Activated naive CD4-positive, alpha-beta T cell treated with anti-CD3 and anti-CD28 coated beads for 36 hours (primary cell): ENCODE results near the gene PCDH9. TPM values are rescaled to one million over a fixed set of nuclear protein-coding genes. Genes with fewer than 3 reads are reported as not detected.

Experiments
- CTCF ChIA-PET: fragments of 350-600 bp; sonication (Branson Sonifier 250); formaldehyde crosslinking; loops from one replicate; lab custom pipeline; 2021; ENCODE audit warnings: antibody characterized with exemption; lab: Charles Lee
- DNase-seq: peaks from one replicate; pipeline ENCODE4 v3.0.0-alpha.2; 2020
- H3K27ac Mint-ChIP-seq: one replicate; pipeline ENCODE4 v1.8.0; 2021; ENCODE audit warnings: mild to moderate bottlenecking, mixed read lengths
- H3K27me3 Mint-ChIP-seq: one replicate; pipeline ENCODE4 v1.8.0; 2021; ENCODE audit warnings: low read depth, mixed read lengths
- H3K36me3 Mint-ChIP-seq: one replicate; pipeline ENCODE4 v1.8.0; 2021; ENCODE audit warnings: low read depth, mixed read lengths
- H3K4me1 Mint-ChIP-seq: one replicate; pipeline ENCODE4 v1.8.0; 2021; ENCODE audit warnings: low read depth, mixed read lengths
- H3K4me3 Mint-ChIP-seq: one replicate; pipeline ENCODE4 v1.8.0; 2021; ENCODE audit warnings: mild to moderate bottlenecking, moderate library complexity, mixed read lengths
- H3K9me3 Mint-ChIP-seq: one replicate; pipeline ENCODE4 v1.8.0; 2021; ENCODE audit warnings: mixed read lengths
- intact Hi-C: fragments of 100-400 bp; cut with micrococcal nuclease; formaldehyde crosslinking; loops from one replicate; pipeline ENCODE4 v1.15.1; 2023
- total RNA-seq, 2 experiments: library from RNA; stranded (reverse); gene quantifications; one replicate each; pipeline ENCODE4 v1.2.3, GENCODE V29; 2021

The PCDH9 gene
- total RNA-seq, 2 experiments from 2014 or later, result 0.10 to 0.15 TPM

DNA sequence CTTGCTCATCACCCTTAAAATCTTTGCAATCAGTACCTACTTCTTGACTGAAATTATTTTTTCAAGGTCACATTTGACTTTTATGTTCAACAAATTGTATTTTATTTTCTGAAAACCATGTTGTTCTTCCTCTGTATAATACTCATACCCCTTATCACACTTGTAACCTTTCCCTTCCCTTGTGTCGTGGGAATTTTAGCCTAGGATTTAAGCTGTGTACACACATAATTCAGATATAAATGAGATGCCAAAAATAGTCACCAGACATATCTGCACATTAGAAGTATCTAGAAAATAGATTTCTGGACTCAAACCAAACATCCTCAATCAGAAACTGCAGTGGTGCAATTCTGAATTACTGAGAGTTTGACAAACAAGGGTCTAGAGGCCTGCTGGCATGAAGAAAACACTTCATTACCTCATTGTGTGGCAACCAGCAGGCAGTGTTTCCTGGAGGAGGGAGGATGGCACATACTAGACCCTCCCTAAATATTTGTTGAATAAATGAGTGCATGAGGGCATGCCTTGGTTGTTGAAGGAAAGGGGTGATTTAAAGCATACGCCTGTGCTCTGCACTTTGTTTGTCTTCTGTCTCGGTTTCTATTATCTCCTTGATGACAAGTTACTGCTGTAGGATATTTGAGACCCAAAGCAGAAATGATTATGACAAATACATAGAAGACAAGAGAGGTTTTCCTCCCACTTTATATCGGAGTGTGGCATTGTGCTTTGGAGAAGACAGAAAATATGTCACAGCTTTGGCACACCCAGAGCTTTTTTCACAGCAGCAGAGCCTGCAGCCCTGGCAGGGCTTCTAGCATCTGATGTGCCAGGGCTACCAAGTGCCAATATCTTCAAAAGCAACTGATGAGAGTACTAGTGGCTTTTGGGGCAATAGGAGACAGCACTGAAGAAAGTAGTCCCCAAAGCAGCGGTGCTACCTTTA lies 881.1 kb downstream of the PCDH9 start:
- Mint-ChIP-seq H3K27me3 (no peaks in the 10 kb centered on the region), H3K27ac (no peak overlapping the region)
- CTCF ChIA-PET, result no interaction called here

DNA sequence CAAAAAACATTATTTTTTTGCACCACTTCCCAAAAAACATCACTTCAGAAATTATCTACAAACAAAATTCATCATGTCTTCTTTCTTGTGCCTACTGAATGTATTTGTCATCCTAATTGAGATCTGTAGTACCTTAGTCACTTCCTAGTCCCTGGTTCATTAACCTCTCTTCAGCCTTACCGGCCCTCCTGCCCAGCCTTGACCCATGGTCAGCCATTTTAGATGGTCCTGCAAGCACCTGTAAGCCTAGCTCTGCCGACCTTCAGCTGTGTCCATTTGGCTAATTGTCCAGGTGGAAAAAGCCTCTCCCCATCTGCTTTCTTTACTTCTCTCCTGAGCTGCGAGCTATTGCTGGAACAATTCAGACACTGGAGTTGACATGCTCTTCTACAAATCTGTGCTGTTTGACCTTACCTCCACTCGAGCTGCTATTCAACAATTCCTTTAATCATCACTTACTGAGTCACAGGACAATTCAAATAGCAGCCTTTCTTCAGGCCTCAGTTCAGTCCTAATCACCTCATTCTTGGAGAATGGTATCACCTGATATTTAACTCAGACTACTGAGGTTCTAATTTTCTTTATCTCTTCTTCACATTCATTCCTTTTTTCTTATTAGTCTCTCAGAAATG lies 882.5 kb downstream of the PCDH9 start:
- no peak for DNase-seq
- no peak overlapping the region for H3K27ac Mint-ChIP-seq
- intact Hi-C loops, result no loop called here
- no peaks in the 10 kb centered on the region for H3K36me3 Mint-ChIP-seq
- H3K4me1 Mint-ChIP-seq, result no peaks in the 10 kb centered on the region
- H3K4me3 Mint-ChIP-seq, result no peak overlapping the region
- H3K27me3 Mint-ChIP-seq, result no peaks in the 10 kb centered on the region
- CTCF ChIA-PET, result no interaction called here
- H3K9me3 Mint-ChIP-seq, result no peaks in the 10 kb centered on the region

More for the DNA sequence above, 881.1 kb downstream of the PCDH9 start:
- H3K36me3 Mint-ChIP-seq, result no peaks in the 10 kb centered on the region
- DNase-seq, result no peak
- H3K4me1 Mint-ChIP-seq, result no peaks in the 10 kb centered on the region
- H3K4me3 Mint-ChIP-seq, result no peak overlapping the region
- intact Hi-C loops, result no loop called here
- no peaks in the 10 kb centered on the region for H3K9me3 Mint-ChIP-seq

DNA sequence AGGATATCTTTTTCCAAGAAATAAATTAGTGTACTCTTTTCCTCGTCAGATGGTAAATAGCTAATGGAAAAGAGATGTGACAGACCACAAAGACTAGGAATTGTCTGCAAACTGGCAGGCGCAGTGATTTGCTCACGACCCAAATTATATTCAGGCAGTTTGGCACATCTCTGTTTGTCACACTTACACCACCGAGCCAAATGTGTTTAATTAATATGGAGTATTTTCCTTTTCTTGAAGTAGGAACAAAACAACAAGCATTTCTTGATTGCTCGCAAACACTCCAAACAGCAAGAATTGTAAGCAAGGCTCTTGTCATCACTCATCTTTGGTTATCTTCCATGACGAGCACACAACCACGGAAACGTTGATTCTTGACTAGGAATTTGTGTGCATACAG lies 884.2 kb downstream of the PCDH9 start:
- Mint-ChIP-seq H3K27ac (no peak overlapping the region), H3K27me3 (no peaks in the 10 kb centered on the region), H3K9me3 (no peaks in the 10 kb centered on the region), H3K36me3 (no peaks in the 10 kb centered on the region), H3K4me1 (no peaks in the 10 kb centered on the region), H3K4me3 (no peak overlapping the region)
- intact Hi-C loops, result no loop called here
- no peak for DNase-seq
- CTCF ChIA-PET, result no interaction called here

DNA sequence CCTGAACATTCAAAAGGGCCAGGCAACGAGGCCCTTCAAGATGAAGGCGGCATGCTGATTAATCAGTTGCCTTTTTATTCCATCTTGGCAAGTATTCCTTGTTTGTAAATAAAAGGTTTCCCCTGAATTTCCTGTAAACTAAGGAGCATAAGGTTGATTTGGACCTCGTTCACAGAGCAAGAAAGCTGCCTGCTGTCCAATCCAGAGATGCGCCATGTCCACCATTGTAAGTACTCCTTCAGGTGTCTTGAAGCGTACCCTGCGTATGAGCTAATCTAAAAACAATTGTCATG lies 884.7 kb downstream of the PCDH9 start:
- intact Hi-C loops, result no loop called here
- Mint-ChIP-seq H3K4me1 (no peaks in the 10 kb centered on the region), H3K27me3 (no peaks in the 10 kb centered on the region), H3K36me3 (no peaks in the 10 kb centered on the region), H3K9me3 (no peaks in the 10 kb centered on the region), H3K4me3 (no peak overlapping the region), H3K27ac (no peak overlapping the region)
- CTCF ChIA-PET, result no interaction called here
- DNase-seq, result no peak

DNA sequence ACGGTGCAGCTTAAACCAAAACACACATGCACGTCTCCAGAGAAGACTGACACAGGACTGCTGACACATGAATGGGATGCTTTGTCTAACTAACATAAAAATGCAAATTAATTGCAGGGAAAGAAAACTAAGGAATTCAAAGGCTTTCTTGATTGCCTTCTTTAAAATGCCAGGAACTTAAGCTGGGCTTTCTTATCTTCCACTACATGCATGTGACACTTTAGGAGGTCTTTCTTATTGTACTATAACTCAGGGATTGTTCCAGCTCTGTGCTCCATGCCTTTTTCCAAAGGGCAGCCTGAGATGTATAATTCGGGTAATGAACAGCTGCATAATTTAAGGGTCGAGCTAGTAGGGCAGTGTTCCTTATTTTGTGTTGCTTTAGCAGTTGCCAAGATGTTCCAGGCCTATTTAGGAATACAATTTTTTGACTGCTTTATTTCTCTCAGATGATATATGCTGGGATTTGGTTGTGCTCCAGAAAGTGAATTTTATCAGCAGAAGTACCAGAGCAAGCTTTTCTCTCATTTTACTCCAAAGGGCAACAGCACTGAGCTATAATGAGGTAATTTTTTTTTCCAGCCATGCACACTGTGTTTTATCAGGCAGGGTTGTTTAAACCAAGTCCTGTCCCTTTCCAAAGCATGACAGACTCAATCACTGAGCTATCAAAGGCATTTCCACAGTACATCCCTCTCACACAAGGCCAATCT lies 885.2 kb downstream of the PCDH9 start:
- CTCF ChIA-PET, result interaction anchor here (1.0 kb wide), 1 partner anchor 9 kb away, joined by 5 read pairs; no protein-coding TSS in a partner anchor
- no peaks in the 10 kb centered on the region for H3K4me1 Mint-ChIP-seq
- DNase-seq, result no peak
- no peak overlapping the region for H3K4me3 Mint-ChIP-seq
- H3K27me3 Mint-ChIP-seq, result no peaks in the 10 kb centered on the region
- intact Hi-C loops, result no loop called here
- no peaks in the 10 kb centered on the region for H3K9me3 Mint-ChIP-seq
- H3K36me3 Mint-ChIP-seq, result no peaks in the 10 kb centered on the region
- no peak overlapping the region for H3K27ac Mint-ChIP-seq

DNA sequence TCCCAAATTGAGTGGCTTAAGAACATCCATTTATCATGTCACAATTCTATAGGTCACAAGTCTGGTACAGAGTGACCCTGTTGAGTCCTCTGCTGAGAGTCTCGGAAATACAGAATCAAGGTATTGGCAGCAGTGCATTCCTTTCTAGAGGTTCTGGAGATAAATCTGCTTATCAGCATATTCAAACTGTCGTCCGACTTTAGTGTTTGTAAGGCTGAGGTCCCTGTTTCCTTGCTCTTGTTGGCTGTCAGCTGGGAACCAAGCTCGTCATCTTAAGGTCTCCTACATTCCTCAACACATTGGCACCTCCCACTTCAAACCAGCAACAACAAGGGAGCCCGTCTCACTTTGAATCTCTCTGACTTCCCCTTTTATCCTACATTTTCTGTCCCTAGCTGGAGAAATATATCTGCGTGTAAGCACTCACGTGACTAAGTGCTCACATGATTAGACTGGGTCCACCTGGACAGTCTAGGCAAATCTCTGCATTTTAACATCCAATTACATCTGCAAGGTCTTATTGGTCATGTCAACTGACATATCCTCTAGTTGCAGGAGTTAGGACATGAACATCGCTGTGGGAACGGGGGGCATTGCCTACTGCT lies 886.8 kb downstream of the PCDH9 start:
- CTCF ChIA-PET, result no interaction called here
- intact Hi-C loops, result no loop called here
- H3K27me3 Mint-ChIP-seq, result no peaks in the 10 kb centered on the region

DNA sequence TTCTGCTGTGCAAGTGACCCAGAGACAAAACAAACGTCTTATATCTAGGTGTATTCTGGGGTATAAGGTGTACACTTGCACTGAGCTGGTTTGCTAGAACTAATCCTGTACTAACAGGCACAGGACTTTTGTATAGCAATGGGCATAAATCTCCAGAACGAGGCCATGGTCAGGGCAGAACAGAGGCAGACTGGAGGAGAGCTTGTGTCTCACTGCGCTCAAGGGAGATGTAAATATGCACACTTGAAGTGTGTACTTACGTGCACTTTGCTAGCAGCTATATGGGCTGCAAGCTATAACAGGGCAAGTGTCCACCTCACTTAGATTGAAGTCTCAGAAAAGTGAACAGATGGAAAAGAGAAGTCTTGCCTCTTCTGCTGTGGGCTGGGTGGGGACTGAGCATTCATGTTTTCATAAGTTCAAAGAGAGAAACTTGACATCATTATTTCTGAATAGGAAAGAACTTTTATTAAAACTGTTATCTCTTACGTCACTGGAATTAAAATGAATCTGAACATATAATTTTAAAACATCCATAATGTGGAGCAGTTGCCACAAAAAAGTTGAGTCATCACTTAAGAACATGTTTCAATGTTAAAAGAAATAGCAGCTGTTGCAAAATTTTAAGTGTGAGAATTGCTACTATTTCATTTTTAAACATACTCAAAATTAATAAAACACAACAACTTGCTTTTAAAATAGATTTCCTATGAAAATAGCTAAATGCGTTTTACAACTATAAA lies 888.3 kb downstream of the PCDH9 start:
- H3K36me3 Mint-ChIP-seq, result no peaks in the 10 kb centered on the region
- no peaks in the 10 kb centered on the region for H3K9me3 Mint-ChIP-seq
- intact Hi-C loops, result no loop called here
- H3K4me3 Mint-ChIP-seq, result no peak overlapping the region
- CTCF ChIA-PET, result no interaction called here
- no peaks in the 10 kb centered on the region for H3K27me3 Mint-ChIP-seq
- no peaks in the 10 kb centered on the region for H3K4me1 Mint-ChIP-seq
- H3K27ac Mint-ChIP-seq, result no peak overlapping the region
- DNase-seq, result no peak

More for the DNA sequence above, 886.8 kb downstream of the PCDH9 start:
- no peaks in the 10 kb centered on the region for H3K4me1 Mint-ChIP-seq
- no peaks in the 10 kb centered on the region for H3K9me3 Mint-ChIP-seq
- H3K27ac Mint-ChIP-seq, result no peak overlapping the region
- DNase-seq, result no peak
- H3K4me3 Mint-ChIP-seq, result no peak overlapping the region
- no peaks in the 10 kb centered on the region for H3K36me3 Mint-ChIP-seq

DNA sequence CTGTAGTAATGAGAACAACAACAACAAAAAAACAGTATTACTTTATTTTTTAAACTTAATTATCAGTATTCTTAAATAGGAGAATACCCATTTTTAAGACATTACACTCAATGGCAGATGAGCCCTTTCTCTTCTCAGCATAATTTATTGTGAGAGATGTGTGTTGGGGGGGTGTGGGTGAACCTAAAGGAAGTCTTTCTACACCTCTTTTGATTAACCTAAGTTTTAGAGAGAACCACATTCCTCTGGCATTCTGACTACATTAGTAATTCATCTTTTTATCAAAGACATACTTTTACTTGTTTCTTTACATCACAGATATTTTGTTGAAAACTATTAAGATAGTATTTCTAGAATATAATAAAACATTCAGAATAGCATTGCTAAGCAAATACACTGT lies 890.9 kb downstream of the PCDH9 start:
- H3K27me3 Mint-ChIP-seq, result no peaks in the 10 kb centered on the region
- H3K4me1 Mint-ChIP-seq, result no peaks in the 10 kb centered on the region
- no peak for DNase-seq
- H3K36me3 Mint-ChIP-seq, result no peaks in the 10 kb centered on the region
- CTCF ChIA-PET, result no interaction called here
- intact Hi-C loops, result no loop called here
- no peak overlapping the region for H3K4me3 Mint-ChIP-seq
- no peak overlapping the region for H3K27ac Mint-ChIP-seq
- H3K9me3 Mint-ChIP-seq, result no peaks in the 10 kb centered on the region

DNA sequence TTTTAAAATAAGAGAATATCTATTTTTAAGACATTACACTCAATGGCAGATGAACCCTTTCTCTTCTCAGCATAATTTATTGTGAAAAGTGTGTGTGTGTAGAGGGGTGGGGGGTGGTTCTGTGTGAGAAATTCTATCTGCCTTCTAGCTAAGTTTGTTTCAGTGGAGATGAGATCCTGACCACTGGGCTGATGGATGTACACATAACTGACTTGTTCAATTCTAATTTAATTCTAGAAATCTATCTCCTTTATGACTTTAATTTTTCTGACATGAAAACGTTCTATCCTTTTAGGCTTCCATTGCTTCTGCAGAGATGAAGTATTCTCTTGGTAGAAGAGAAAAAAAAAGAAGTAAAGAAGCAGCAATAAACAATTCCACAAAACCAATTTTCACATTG lies 891.6 kb downstream of the PCDH9 start:
- Mint-ChIP-seq H3K9me3 (no peaks in the 10 kb centered on the region), H3K36me3 (no peaks in the 10 kb centered on the region), H3K27ac (no peak overlapping the region), H3K4me3 (no peak overlapping the region), H3K27me3 (no peaks in the 10 kb centered on the region), H3K4me1 (no peaks in the 10 kb centered on the region)
- no peak for DNase-seq
- intact Hi-C loops, result no loop called here
- CTCF ChIA-PET, result interaction anchor here (0.6 kb wide), 1 partner anchor 436 kb away, joined by 3 read pairs; no protein-coding TSS in a partner anchor

DNA sequence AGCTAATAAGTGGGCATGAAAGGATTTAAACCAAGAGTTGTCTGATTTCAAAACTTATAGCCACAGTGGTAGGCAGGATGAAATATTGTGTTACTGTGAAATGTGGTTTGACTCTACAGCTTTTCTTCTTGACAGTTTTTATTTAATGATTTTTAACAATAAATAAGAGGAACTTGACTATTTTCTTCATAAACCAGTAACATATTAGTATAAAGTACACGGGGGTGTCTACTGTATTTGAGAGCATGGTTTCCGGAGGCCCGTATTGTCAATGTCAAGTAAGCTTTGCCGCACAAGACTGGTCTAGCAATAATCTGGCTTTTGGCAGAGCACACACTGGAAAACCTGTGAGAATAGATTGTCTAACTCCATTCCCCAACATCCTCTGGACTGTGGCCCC lies 894.5 kb downstream of the PCDH9 start:
- no peaks in the 10 kb centered on the region for H3K9me3 Mint-ChIP-seq
- intact Hi-C loops, result no loop called here
- no peak for DNase-seq
- H3K4me1 Mint-ChIP-seq, result no peaks in the 10 kb centered on the region
- no peaks in the 10 kb centered on the region for H3K36me3 Mint-ChIP-seq
- H3K27me3 Mint-ChIP-seq, result no peaks in the 10 kb centered on the region
- H3K4me3 Mint-ChIP-seq, result no peak overlapping the region
- no peak overlapping the region for H3K27ac Mint-ChIP-seq
- CTCF ChIA-PET, result interaction anchor here (1.1 kb wide), 1 partner anchor 9 kb away, joined by 5 read pairs; no protein-coding TSS in a partner anchor

DNA sequence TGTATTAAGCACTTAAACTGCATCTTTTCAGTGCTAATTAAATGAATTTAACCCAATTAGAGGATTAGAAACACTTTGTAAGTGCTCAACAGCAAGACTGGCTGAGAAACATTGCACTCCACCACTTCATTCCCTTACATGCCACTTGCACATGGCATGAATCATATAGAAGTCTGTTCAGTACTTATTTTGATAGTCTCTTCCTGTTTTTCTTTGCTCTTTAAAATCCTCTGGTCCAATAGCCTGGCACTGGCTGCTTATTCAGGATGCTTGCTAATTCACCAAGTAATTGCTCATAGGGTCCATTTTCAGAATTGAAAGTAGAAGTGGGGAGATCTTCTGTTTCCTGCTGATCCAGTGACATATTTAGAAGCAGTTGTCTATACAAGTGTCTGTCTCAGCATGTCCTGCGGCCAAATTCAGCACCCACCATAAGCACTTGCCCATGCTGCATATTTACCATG lies 900.1 kb downstream of the PCDH9 start:
- no peaks in the 10 kb centered on the region for H3K27me3 Mint-ChIP-seq

More for the DNA sequence above, 900.1 kb downstream of the PCDH9 start:
- no peak for DNase-seq
- intact Hi-C loops, result no loop called here
- no peak overlapping the region for H3K27ac Mint-ChIP-seq
- no peak overlapping the region for H3K4me3 Mint-ChIP-seq
- H3K9me3 Mint-ChIP-seq, result no peaks in the 10 kb centered on the region
- no peaks in the 10 kb centered on the region for H3K4me1 Mint-ChIP-seq
- CTCF ChIA-PET, result interaction anchor here (0.6 kb wide), 1 partner anchor 1098 kb away, joined by 3 read pairs; no protein-coding TSS in a partner anchor
- H3K36me3 Mint-ChIP-seq, result no peaks in the 10 kb centered on the region
